GM18873 (cell line): ENCODE measurements around the gene PRCD.
"Not testable (repeated sequence)": the region's sequence is repeated elsewhere in the genome, so short reads cannot be mapped to it uniquely, and the experiment has no call there.

Source experiments
- ATAC-seq: cut with Tn5 transposase; IDR thresholded peaks from one replicate; pipeline ENCODE4 v1.9.1; 2021; ENCODE audit warnings: mild to moderate bottlenecking, moderate library complexity, moderate number of reproducible peaks; ENCODE audit not compliant: unreplicated experiment, low FRiP score

Gene PRCD

DNA sequence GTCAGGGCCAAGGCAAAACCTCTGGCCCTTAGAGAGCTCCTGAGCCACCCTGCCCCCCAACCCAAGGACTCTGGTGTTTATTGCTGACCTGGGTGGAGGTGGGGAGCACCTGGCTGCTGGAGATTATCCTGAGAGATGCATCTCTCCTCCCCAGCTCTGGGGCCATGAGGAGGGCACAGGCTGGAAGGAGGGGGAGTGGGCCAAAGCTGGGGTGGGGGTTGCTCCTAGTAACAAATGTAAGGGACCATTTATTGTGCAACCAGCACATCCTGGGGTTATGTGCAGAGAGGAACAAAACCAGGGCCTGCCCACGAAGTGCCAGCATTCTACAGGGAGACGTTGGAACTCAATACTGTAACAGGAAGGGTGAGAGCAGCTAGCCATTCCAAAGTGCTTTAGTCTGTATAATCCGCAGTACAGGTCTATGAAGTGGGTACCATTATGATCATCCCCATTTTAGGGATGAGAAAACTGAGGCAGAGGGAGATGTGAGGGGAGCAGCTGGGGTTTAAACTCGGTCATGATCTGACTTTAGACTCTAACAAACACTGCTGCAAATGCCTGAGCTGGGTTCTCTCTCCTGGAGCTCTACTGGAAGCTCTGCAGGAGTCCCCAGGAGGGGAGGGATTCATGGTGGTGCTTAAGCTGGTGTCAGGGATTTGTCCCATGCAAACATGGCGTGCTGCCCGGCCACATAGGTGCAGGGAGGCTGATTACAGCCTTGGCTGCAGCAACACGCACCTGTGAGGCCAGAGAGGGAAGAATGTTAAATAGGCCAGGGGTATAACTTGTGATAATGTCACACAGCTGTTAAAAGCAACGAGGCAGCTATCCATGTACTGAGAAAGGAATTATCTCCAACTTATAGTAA, 37.3 kb upstream of the PRCD start:
- no peak for ATAC-seq

DNA sequence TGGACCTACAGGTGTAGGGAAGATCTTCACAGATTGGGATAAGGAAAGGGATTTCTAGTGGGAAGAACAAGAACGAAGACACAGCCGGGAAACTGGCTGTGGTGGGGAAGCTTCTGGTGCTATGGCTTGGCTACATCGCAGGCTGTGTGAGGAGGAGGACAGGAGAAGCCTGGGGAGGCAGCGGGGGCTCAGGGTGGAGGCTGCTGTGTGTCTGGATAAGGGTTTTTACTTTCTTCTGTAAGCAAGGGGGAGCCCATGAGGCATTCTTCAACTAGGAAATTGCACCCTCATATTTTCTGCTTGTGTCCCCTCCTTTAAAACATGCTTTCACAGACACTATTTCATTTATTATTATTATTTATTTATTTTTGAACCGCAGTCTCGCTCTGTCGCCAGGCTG, 35.7 kb upstream of the PRCD start:
- ATAC-seq = no peak

DNA sequence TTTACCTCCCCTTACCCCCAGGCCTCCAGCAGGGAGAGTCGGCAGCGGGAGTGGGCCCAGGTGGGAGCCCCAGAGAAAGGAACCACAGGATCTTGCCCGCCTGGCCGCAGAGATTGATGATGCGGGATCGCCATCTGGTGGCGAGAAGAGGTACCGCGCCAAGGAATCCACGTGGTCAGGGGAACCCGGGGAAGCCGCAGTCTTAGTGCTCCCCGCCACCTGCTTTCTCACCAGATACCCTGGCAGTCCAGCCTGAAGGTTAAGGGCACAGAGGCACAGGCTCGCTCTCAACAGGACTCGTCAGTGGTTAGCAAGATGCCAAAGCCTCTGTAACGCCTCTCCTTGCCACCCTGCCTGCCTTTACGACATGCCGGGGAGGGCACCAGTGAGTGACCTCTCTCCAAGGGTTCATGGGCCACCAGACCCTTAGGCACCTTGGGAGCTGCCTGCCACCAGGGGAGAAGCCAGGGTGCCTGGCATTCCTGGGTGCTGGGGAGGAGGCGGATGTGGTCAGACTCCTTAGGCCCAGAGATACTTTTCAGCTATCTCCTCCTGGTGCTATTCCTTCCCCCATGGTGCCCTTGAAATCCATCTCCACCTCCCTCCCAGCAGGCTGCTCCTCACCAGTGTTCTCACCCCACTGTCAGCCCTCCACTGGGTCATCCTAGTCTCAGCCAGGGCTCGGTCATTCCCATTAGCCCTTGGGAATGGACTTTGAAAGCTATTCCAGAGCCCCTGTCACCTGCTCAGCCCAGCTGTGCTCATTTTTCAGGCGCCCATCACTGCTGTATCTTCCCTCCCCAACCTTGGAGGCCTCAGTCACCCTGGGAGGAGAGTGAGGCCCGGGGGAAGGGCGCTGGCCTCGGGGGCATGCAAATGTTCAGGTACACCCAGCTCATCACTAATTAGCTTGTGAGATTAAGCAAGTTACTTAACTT, 33.2 kb upstream of the PRCD start:
- no peak for ATAC-seq

DNA sequence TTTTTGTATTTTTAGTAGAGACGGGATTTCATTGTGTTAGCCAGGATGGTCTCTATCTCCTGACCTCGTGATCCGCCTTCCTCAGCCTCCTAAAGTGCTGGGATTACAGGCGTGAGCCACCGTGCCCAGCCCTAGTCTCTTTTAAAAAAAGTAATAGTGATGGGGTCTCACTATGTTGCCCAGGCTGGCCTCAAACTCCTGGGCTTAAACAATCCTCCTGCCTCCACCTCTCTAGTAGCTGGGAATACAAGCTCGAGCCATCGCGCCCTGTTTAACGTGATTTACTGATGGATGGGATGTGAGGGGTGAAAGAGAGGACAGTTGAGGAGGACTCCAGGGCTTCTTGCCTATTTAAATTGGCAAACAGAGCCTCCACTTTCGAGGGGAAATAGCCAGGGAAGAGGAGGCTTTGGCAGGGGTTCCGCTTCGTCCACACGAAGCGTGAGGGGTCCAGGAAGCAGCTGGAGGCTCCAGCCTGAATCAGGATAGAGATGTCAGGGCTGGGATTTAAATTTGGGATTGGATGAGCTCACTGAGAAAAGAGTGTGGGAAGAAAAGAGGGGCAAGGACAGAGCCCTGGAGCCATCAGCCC, 31.3 kb upstream of the PRCD start:
- ATAC-seq = not testable (repeated sequence)

DNA sequence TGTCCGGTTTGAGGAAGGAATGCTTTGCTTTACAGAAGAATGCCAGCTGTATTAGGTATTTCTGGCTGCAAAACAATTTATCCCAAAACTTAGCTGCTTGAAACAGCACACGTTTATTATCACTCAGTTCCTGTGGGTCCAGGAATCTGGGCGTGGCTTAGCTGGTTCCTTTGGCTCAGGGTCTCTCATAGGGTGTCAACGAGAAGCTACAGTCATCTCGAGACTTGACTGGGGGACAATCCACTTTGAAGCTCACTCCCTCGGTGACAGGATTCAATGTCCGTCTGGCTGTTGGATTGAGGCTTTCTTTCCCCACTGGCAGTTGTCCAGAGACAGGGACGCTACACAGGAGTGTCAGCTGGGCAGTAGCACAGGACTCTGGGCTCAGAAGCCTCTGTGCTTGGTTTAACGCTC, 29.0 kb upstream of the PRCD start:
- ATAC-seq = no peak

DNA sequence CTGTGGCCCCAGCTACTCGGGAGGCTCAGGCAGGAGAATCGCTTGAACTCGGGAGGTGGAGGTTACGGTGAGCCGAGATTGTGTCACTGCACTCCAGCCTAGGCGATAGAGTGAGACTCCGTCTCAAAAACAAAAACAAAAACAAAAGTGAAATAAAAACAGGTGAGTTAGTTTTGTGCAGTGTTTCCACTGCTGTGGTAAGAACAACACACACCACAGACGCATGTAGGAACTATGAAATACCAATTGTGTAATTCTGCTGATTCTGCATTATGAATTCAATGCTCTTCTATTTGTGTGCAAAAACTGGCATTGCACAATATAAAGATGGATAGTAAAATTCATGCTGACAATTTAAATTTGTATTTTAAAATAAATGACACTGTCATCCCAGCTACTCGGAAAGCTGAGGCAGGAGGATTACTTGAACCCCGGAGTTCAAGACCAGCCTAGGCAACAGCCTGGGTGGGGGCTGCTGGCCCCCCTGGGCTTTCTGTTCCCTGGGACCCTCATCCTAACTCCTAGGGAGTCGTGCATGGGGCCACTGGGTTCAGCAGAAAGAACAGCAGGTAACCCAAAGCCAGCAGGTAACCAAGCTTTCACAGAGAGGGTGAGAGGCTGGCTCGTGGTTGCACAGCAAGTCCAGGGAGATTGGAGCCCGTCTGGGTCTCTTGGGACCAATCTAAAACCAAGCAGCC, 28.0 kb upstream of the PRCD start:
- ATAC-seq = no peak

DNA sequence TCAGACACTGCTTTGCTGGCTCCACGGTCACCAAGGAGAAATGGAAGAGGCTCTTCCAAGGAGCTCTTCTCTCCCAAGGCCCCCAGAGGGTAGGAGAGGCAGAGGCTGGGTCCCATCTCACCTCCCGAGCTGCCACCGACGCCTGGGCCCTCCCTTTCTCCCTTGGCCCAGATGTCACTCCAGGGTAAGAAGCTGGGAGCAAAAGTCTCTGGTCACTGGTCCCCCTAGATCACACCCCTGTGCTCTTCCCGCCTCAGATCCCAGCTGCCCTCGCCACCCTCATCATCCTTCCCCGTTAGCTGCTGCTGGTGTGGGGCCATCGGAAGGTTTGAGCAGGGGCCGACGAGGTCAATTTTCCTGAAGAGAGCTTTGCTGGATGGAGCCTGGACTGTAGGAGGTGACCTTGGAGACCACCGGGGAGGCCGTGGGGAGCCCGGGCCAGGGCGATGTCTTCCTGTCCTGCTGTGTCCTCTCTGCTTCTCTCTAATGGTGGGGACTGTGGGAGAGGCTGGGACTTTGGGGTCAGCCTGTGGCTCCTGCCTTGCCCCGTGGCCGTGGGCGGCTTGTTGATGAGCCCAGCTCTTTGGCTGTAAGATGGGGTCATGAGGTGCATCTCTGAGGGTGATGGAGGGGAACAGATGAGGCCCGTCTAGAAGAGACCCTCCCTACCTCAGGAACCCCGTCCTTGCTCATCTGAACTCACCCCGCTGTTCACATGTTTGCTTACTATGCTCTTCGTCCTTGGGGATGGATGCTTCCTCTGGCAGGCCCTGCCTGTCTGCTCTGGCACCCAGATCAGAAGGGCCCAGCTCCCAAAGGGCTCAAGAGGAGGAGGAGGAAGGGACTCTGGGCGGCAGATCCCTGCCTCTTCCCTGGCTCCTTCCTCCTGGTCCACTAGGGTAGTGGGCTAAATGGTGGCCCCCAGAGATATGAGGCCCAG, 27.2 kb upstream of the PRCD start:
- no peak for ATAC-seq

DNA sequence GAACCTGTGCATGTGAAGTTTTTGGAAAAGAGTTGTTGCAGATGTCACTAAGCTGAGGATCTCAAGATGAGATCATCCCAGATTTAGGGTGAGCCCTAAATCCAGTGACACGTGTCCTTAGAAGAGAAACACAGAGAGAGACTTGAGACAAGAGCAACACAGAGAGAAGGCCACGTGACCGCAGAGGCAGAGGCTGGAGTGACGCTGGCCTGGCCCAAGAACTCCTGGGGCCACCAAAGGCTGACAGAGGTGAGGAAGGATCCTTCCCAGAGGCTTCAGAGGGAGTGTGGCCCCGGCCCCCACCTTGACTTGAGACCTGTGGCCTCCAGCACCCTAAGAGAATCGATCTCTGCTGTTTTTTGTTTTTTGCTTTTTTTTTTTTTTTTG, 26.5 kb upstream of the PRCD start:
- ATAC-seq = no peak

DNA sequence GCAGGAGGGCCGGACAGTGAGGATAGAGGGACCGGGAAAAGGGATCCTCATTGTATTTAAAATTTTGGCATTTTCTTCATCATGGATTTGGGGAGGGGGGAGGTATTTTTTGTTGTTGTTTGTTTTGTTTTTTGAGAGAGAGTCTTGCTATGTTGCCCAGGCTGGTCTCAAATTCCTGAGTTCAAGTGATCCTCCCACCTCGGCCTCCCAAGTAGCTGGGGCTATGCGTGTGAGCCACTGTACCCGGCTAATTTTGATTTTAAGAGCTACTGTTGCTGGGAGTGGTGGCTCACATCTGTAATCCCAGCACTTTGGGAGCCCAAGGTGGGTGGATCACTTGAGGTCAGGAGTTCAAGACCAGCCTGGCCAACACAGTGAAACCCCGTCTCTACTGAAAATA, 25.5 kb upstream of the PRCD start:
- ATAC-seq = not testable (repeated sequence)

DNA sequence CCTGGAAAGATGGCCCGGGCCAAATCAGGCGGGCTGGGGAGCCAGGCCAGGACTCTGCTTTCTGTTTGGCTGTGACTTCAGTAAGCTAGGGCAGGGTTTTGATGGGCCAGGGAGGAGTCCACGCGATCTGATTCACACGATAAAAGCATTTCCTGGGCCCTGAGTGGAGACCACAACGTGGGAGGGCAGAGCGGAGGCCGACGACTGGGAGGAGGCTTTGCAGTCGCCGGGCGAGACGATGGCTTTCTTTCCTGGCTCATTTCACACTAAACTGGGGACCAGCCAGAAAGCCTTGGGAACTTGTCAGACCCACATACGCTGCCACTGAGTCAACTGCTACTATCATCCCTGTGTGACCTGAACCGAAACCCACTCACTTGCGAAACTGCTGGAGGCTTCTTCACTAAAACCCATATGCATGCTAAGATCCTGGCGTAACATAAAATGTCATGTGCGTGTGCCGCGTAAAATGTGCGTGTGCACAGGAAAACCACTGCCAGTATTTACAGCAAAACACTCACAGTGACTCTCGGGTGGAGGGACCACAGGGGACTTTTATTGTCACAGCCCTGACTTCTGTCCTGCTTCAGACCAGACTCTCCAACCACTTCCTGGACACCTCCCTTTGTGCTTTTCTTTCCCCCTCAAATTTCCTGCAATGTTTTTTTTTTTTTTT, 24.4 kb upstream of the PRCD start:
- no peak for ATAC-seq

DNA sequence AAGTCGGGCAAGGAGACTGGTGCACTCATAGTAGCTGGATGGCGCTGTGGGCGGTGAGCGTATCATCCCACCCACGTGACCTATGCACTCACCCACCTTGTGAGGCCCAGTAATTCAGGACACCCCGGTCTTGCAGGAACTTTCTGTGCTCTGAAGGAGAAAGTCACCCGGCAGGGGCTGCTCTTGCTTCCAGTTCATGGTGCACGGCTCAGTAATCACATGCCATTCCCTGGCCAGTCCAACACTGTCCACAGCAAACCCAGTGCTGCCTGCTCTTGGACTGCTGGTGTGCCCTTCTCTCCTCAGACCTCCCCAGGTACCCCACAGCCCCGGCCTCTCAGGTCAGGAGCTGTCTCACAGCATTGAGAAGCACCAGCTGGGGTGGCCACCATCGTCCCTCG, 22.2 kb upstream of the PRCD start:
- ATAC-seq = no peak

DNA sequence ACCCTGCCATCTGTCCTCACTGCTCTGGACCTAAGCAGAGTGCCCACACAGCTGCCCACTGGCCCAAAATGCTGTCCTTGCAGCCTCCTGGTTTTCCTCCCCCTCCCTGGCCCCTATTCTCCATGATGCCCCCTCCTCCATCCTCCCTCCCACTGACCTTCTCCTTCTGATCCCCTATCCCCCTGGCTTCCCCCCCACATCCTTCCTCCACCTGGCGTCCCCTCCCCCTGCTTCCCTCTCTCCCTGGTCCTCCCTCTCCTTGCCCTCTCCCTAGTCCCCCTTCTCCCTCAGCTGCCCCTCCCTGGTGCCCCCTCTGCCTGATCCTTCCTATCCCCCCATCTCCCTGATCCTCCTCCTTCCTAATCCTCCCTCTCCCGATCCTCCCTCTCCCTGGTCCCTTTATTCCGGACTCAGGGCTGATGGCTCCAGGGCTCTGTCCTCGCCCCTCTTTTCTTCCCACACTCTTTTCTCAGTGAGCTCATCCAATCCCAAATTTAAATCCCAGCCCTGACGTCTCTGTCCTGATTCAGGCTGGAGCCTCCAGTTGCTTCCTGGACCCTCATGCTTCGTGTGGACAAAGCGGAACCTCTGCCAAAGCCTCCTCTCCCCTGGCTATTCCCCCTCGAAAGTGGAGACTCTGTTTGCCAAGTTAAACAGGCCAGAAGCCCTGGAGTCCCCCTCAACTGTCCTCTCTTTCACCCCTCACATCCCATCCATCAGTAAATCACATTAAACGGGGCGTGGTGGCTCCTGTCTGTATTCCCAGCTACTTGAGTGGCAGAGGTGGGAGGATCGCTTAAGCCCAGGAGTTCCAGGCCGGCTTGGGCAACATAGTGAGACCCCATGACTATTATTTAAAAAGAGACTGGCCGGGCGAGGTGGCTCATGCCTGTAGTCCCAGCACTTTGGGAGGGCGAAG, 20.5 kb upstream of the PRCD start:
- no peak for ATAC-seq

DNA sequence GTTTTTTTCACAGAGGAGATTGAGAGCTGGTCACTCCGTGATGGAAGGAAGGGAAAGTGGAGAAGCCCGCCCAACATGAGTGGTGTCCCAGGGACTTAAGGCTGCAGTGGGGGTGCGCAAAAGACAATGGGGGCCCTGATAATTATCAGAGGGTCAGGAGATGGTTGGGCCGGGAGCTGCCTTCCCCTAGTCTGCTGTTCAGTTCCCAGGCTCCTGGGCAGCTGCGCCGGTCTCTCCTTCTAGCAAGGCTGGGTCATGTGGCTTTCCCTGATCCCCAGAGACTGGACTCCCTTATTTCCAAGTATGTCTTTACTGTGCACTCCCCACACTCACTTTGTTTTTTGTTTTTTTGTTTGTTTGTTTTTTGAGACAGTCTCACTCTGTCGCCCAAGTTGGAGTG, 18.6 kb upstream of the PRCD start:
- no peak for ATAC-seq

DNA sequence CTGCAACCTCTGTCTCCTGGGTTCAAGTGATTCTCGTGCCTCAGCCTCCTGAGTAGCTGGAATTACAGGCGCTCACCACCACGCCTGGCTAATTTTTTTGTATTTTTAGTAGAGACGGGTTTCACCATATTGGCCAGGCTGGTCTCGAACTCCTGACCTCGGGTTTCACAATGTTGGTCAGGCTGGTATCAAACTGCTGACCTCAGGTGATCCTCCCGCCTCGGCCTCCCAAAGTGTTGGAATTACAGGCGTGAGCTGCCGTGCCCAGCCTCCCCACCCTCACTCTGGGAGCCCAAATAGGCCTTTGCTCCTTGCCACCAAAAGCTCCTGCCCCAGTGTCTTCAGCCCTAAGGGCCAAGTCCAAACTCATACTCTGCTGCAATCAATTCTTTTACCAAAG, 18.2 kb upstream of the PRCD start:
- not testable (repeated sequence) for ATAC-seq

DNA sequence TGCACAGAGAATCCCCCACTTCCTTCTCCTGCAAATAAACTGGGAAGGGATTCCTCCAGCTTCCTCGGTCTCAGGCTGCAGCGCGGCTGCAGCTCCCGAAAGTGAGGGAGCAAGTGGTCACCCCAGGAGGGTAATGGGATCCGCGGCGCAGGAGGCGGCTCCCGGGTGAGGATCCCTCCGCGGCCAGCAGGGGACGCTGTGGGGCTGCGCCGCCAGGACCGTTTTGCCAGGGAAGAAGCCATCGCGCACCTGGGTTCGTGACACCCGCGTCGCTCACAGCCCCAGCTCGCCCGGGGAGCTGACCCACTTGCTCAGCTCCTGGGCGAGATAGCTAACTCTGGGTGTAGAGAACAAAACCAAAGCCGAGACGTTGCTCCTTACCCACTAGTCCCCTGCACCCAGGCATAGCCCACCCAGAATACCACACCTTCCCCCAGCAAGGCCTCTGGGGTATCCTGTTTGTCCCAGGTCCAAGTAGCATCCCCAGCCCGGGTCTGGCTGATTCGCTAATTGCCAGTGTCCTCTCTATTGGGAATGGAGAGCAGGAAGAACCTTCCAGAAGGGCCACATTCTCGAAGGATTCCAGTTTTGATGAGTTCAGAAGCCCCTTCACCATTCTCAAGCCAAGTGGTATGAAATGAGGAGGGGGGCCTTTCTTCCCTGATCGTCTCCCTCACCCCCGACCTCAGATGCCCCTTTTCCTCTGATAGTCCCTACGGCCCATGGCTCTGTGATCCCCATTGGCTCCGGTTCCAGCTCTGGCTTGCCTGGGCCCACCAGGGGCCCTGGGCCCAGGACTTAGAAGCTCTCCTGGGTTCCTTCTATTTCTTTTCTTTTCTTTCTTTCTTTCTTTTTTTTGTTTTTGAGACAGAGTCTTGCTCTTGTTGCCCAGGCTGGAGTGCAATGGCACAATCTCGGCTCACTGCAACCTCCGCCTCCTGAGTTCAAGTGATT, 16.5 kb upstream of the PRCD start:
- no peak for ATAC-seq

DNA sequence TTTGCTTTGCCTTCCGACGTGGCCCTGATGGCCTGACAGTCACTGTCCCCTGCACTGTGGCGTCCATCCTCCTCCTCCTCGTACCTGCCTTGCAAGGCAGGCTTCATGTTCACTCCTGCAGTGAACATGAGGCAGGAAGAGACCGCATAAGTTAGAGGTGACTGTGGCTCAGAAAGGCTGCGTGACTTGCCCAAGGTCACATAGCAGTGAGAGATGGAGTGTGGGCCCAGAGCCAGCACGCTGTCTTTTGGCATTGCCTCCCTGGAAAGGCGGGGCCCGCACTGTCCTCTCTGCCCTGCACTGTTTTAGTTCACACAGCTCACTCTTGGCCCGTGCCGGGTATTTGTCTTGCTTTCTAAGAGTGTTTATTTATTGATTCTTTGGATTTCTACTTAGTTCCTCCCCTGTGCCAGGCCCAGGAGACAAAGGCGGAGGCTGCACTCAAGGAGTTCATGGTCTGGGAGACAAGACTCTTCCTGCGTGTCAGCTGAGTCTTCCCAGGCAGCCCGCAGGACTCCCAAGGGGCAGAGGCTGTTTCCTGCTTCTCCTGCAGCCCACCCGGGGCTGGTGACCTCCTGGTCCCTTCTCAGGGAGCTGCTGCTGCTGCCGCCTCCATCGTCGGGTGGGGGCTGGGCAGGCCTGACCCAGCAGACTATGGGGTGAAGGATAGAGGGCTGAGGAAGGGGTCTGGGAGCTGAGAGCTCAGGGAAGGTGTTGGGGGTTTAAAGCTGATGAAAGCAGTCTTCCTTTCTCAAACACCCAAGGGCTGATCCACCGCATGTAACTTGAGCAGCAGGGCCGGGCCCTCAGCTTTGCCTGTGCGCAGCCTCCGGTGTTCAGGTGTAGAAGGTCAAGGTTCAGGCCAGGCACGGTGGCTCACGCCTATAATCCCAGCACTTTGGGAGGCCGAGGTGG, 15.0 kb upstream of the PRCD start:
- no peak for ATAC-seq
